H1 (cell line): ENCODE results near the gene ACTBL2. TPM values are rescaled to one million over a fixed set of nuclear protein-coding genes. Genes with fewer than 3 reads are reported as not detected.

Experiments
- CTCF ChIA-PET: fragments of 300-600 bp; sonication (Branson Sonifier 250); formaldehyde crosslinking; loops from one replicate; lab custom pipeline; 2021; ENCODE audit not compliant: partially characterized antibody; lab: Charles Lee
- POLR2A ChIA-PET: fragments of 300-600 bp; sonication (Branson Sonifier 250); formaldehyde crosslinking; loops from one replicate; lab custom pipeline; 2021; ENCODE audit warnings: inconsistent platforms; ENCODE audit not compliant: partially characterized antibody; lab: Charles Lee
- DNase-seq, 2 experiments: peaks; one replicate each; pipeline versions ENCODE4 v3.0.0 to v3.0.0-alpha.2; 2010 to 2022; ENCODE audit warnings: low spot score in 2 of 2, low read depth in 1 of 2, mixed read lengths in 1 of 2
- FAIRE-seq: peaks from 2 replicates; lab custom pipeline; 2011; peaks lifted over from hg19 to GRCh38; lab: Jason Lieb, UNC
- H2AFZ ChIP-seq: 2 replicates; pipeline ENCODE4 v1.8.1; 2012; ENCODE audit warnings: low read length, inconsistent platforms
- H2AK5ac ChIP-seq: 2 replicates; pipeline ENCODE4 v1.6.1; 2013; ENCODE audit warnings: low read depth, low read length
- H2BK120ac ChIP-seq: replicated peaks from 2 replicates; pipeline ENCODE3; 2013; ENCODE audit warnings: low read depth, low read length, inconsistent platforms
- H2BK12ac ChIP-seq: 2 replicates; pipeline ENCODE4 v1.6.1; 2013; ENCODE audit warnings: low read depth, low read length
- H2BK15ac ChIP-seq: 2 replicates; pipeline ENCODE4 v1.6.1; 2013; ENCODE audit warnings: low read length
- H2BK20ac ChIP-seq: 2 replicates; pipeline ENCODE4 v1.6.1; 2013; ENCODE audit warnings: low read length
- H2BK5ac ChIP-seq: 2 replicates; pipeline ENCODE4 v1.6.1; 2013; ENCODE audit warnings: low read depth, low read length
- H3K14ac ChIP-seq: 2 replicates; pipeline ENCODE4 v1.6.1; 2013; ENCODE audit warnings: inconsistent platforms; ENCODE audit not compliant: insufficient read length
- H3K18ac ChIP-seq: 2 replicates; pipeline ENCODE4 v1.6.1; 2013; ENCODE audit warnings: low read length; ENCODE audit errors: extremely low read depth
- H3K23ac ChIP-seq: 2 replicates; pipeline ENCODE4 v1.6.1; 2013; ENCODE audit warnings: inconsistent platforms; ENCODE audit not compliant: insufficient read length
- H3K23me2 ChIP-seq: 2 replicates; pipeline ENCODE4 v1.6.1; 2013; ENCODE audit warnings: low read depth, low read length
- H3K27ac ChIP-seq: 2 replicates; pipeline ENCODE4 v1.6.1; 2011; ENCODE audit warnings: low read depth, low read length, inconsistent platforms
- H3K27me3 ChIP-seq, 4 experiments: replicated peaks in 1 of 4; 1 replicate in 1 of 4; 2 replicates in 3 of 4; pipeline versions ENCODE4 v1.6.1 to v1.8.1; 2011 to 2013; ENCODE audit warnings: low read length in 3 of 4, mild to moderate bottlenecking in 3 of 4, inconsistent platforms in 2 of 4, mixed read lengths in 2 of 4, moderate library complexity in 1 of 4; ENCODE audit not compliant: control insufficient read depth in 3 of 4, insufficient read depth in 3 of 4; ENCODE audit errors: extremely low read depth in 1 of 4
- H3K36me3 ChIP-seq, 4 experiments: 2 replicates each; pipeline versions ENCODE4 v1.6.1 to v1.8.1; 2011 to 2013; ENCODE audit warnings: mild to moderate bottlenecking in 4 of 4, low read length in 3 of 4, moderate library complexity in 2 of 4, control low read depth in 1 of 4, inconsistent platforms in 1 of 4; ENCODE audit not compliant: insufficient read depth in 4 of 4, control insufficient read depth in 2 of 4
- H3K4ac ChIP-seq: replicated peaks from 2 replicates; pipeline ENCODE3; 2013; ENCODE audit warnings: low read length, low read depth, mixed read lengths, inconsistent platforms; ENCODE audit not compliant: insufficient read length
- H3K4me1 ChIP-seq, 4 experiments: replicated peaks in 1 of 4; 1 replicate in 1 of 4; 2 replicates in 3 of 4; pipeline versions ENCODE4 v1.6.1 to v1.8.1; 2011 to 2013; ENCODE audit warnings: low read length in 3 of 4, inconsistent platforms in 2 of 4, mixed read lengths in 1 of 4; ENCODE audit not compliant: insufficient read depth in 4 of 4, control insufficient read depth in 3 of 4
- H3K4me2 ChIP-seq, 2 experiments: 2 replicates each; pipeline versions ENCODE4 v1.6.1 to v1.8.1; 2011 to 2013; ENCODE audit warnings: low read depth in 2 of 2, low read length in 2 of 2, control low read depth in 1 of 2, inconsistent platforms in 1 of 2, mild to moderate bottlenecking in 1 of 2; ENCODE audit not compliant: insufficient read depth in 1 of 2
- H3K4me3 ChIP-seq, 4 experiments: fragments of 200-600, 300-600 bp in 1 of 4; sonication (generic), shearing (Covaris generic), sonication (Bioruptor Twin) in 1 of 4; 2 replicates each; pipeline versions ENCODE4 v1.5.1 to v1.8.1; 2011 to 2016; ENCODE audit warnings: low read length in 4 of 4, low read depth in 3 of 4, control low read depth in 2 of 4, inconsistent platforms in 2 of 4, mild to moderate bottlenecking in 2 of 4, mixed read lengths in 1 of 4, moderate library complexity in 1 of 4; ENCODE audit not compliant: insufficient read depth in 2 of 4; ENCODE audit errors: extremely low read depth in 1 of 4
- H3K56ac ChIP-seq: replicated peaks from 2 replicates; pipeline ENCODE3; 2013; ENCODE audit warnings: low read depth, mild to moderate bottlenecking, mixed read lengths, low read length, inconsistent platforms; ENCODE audit not compliant: insufficient read length
- H3K79me1 ChIP-seq: 2 replicates; pipeline ENCODE4 v1.6.1; 2013; ENCODE audit warnings: low read depth, low read length, control low read depth
- H3K79me2 ChIP-seq, 2 experiments: 2 replicates each; pipeline versions ENCODE4 v1.6.1 to v1.8.1; 2012 to 2013; ENCODE audit warnings: low read length in 2 of 2, mild to moderate bottlenecking in 2 of 2, inconsistent platforms in 1 of 2; ENCODE audit not compliant: insufficient read depth in 2 of 2, control insufficient read depth in 1 of 2
- H3K9ac ChIP-seq, 4 experiments: replicated peaks in 1 of 4; 1 replicate in 1 of 4; 2 replicates in 3 of 4; pipeline versions ENCODE4 v1.6.1 to v1.8.1; 2011 to 2013; ENCODE audit warnings: low read depth in 3 of 4, low read length in 3 of 4, control low read depth in 2 of 4, mild to moderate bottlenecking in 2 of 4, moderate library complexity in 2 of 4, inconsistent platforms in 1 of 4; ENCODE audit errors: extremely low read depth in 1 of 4
- H3K9me3 ChIP-seq, 2 experiments: 2 replicates each; pipeline versions ENCODE4 v1.6.1 to v1.8.1; 2012 to 2013; ENCODE audit warnings: mild to moderate bottlenecking in 2 of 2, moderate library complexity in 2 of 2, control low read depth in 1 of 2, inconsistent platforms in 1 of 2, low read depth in 1 of 2, low read length in 1 of 2, mixed read lengths in 1 of 2; ENCODE audit not compliant: insufficient read depth in 2 of 2
- H4K20me1 ChIP-seq, 2 experiments: replicated peaks in 1 of 2; 2 replicates each; pipeline versions ENCODE3 to v1.8.1; 2011 to 2013; ENCODE audit warnings: inconsistent platforms in 2 of 2, low read length in 2 of 2, mild to moderate bottlenecking in 1 of 2; ENCODE audit not compliant: insufficient read depth in 2 of 2, control insufficient read depth in 1 of 2
- H4K5ac ChIP-seq: 2 replicates; pipeline ENCODE4 v1.6.1; 2013; ENCODE audit warnings: low read length, low read depth, mixed read lengths, inconsistent platforms; ENCODE audit not compliant: insufficient read length
- H4K8ac ChIP-seq: 2 replicates; pipeline ENCODE4 v1.8.0; 2013; ENCODE audit warnings: mild to moderate bottlenecking, moderate library complexity, low read length, inconsistent platforms; ENCODE audit not compliant: insufficient read depth; ENCODE audit errors: extremely low read depth
- H4K91ac ChIP-seq: replicated peaks from 2 replicates; pipeline ENCODE3; 2013; ENCODE audit warnings: low read length, mixed read lengths, inconsistent platforms; ENCODE audit not compliant: insufficient read length
- BACH1 ChIP-seq: IDR thresholded peaks from 2 replicates; pipeline ENCODE4 v1.6.1; 2012; ENCODE audit warnings: low read length, improper control_type of control experiment
- CEBPB ChIP-seq: IDR thresholded peaks from 2 replicates; pipeline ENCODE4 v1.6.1; 2012; ENCODE audit warnings: low read depth, low read length
- CHD1 ChIP-seq: IDR thresholded peaks from 2 replicates; pipeline ENCODE4 v1.6.1; 2012; ENCODE audit warnings: low read depth, low read length, improper control_type of control experiment
- CHD2 ChIP-seq: IDR thresholded peaks from 2 replicates; pipeline ENCODE4 v1.6.1; 2012; ENCODE audit warnings: low read length, improper control_type of control experiment
- E2F6 ChIP-seq: IDR thresholded peaks from 2 replicates; pipeline ENCODE4 v1.6.1; 2012; ENCODE audit warnings: inconsistent platforms
- EP300 ChIP-seq, 2 experiments: IDR thresholded peaks; 1 replicate in 1 of 2; 2 replicates in 1 of 2; pipeline ENCODE4 v1.6.1; 2011 to 2012; ENCODE audit warnings: low read depth in 2 of 2, low read length in 2 of 2, mild to moderate bottlenecking in 2 of 2, borderline replicate concordance in 1 of 2, inconsistent platforms in 1 of 2, moderate library complexity in 1 of 2
- JUN ChIP-seq: IDR thresholded peaks from 2 replicates; pipeline ENCODE4 v1.6.1; 2011; ENCODE audit warnings: low read depth, mild to moderate bottlenecking, improper control_type of control experiment, low read length
- KDM1A ChIP-seq: fragments of 200-600, 300-600 bp; sonication (generic); IDR thresholded peaks from 2 replicates; pipeline ENCODE4 v1.7.1; 2016; ENCODE audit warnings: mild to moderate bottlenecking, low read length, borderline replicate concordance
- KDM4A ChIP-seq: IDR thresholded peaks from one replicate; pipeline ENCODE4 v1.7.1; 2012; ENCODE audit warnings: low read depth, mild to moderate bottlenecking, moderate library complexity, low read length, inconsistent platforms; ENCODE audit not compliant: severe bottlenecking
- RAD21 ChIP-seq, 2 experiments: IDR thresholded peaks in 1 of 2; conservative IDR thresholded peaks in 1 of 2; 2 replicates each; pipeline ENCODE4 v1.6.1; 2011; ENCODE audit warnings: low read depth in 2 of 2, low read length in 2 of 2, improper control_type of control experiment in 1 of 2, inconsistent platforms in 1 of 2, mild to moderate bottlenecking in 1 of 2, moderate library complexity in 1 of 2
- RBBP5 ChIP-seq: IDR thresholded peaks from 2 replicates; pipeline ENCODE4 v1.7.1; 2012; ENCODE audit warnings: low read depth, mild to moderate bottlenecking, inconsistent platforms, low read length, moderate library complexity, borderline replicate concordance
- SIN3A ChIP-seq, 2 experiments: IDR thresholded peaks in 1 of 2; conservative IDR thresholded peaks in 1 of 2; 2 replicates each; pipeline ENCODE4 v1.6.1; 2011 to 2012; ENCODE audit warnings: low read length in 2 of 2, improper control_type of control experiment in 1 of 2, low read depth in 1 of 2, mild to moderate bottlenecking in 1 of 2
- TAF7 ChIP-seq: optimal IDR thresholded peaks from 2 replicates; pipeline ENCODE3; 2011; ENCODE audit warnings: low read depth, mild to moderate bottlenecking, inconsistent platforms, low read length, moderate library complexity, borderline replicate concordance
- polyA plus RNA-seq, 7 experiments: library from polyadenylated mRNA; depleted of rRNA in 3 of 7; stranded (reverse) in 5 of 7; unstranded in 2 of 7; fragments of >200 nt in 5 of 7; fragments of 200-250 nt in 2 of 7; gene quantifications; 1 replicate in 5 of 7; 2 replicates in 1 of 7; 4 replicates in 1 of 7; pipeline versions ENCODE4 v1.2.1 to v1.2.3, GENCODE V29; 2011 to 2013; ENCODE audit warnings: missing spikeins in 2 of 7, mixed read lengths in 2 of 7
- total RNA-seq: library from RNA; stranded (reverse); fragmentation: NEBNext Ultra II Directional; extraction: Animal tissue kit (Norgen Biotek cat#: 25700); gene quantifications from 2 replicates; pipeline ENCODE4 v1.2.1, GENCODE V29; 2021

Gene ACTBL2
- total and polyA plus RNA-seq, 2 of the 8 experiments (the other 6 are each of a cell fraction or from before 2014, with no cell fraction given), result not detected

- no peak overlapping the region for H2AFZ ChIP-seq
- DNase-seq, result no peak
- TF ChIP-seq RBBP5, result no peak
- TF ChIP-seq KDM4A, result no peak
- TF ChIP-seq CEBPB, result no peak
- no peak for TF ChIP-seq EP300 (IDR thresholded peaks at IDR 0.05; ENCODE audit: borderline replicate concordance in 1 of 2, low read depth in 2 of 2, low read length in 2 of 2)
- TF ChIP-seq JUN, result no peak
- no peak for TF ChIP-seq SIN3A (conservative IDR thresholded peaks at IDR 0.05 in 1 of 2, IDR thresholded peaks at IDR 0.05 in 1 of 2; ENCODE audit: low read depth in 1 of 2, low read length in 2 of 2)
- TF ChIP-seq TAF7, result no peak
- no peak for TF ChIP-seq CHD2
- no peak for TF ChIP-seq E2F6
- no peak for TF ChIP-seq BACH1
- TF ChIP-seq CHD1, result no peak
- TF ChIP-seq RAD21 (IDR thresholded peaks at IDR 0.05 in 1 of 2, conservative IDR thresholded peaks at IDR 0.05 in 1 of 2; ENCODE audit: low read depth in 2 of 2, low read length in 2 of 2), result no peak
- TF ChIP-seq KDM1A, result no peak
- H4K5ac ChIP-seq, result no peak overlapping the region
- no peak overlapping the region for H4K8ac ChIP-seq
- no peak overlapping the region for H4K91ac ChIP-seq
- no peaks in the 10 kb centered on the region for H3K4me1 ChIP-seq
- H3K27ac ChIP-seq, result no peak overlapping the region
- no peaks in the 10 kb centered on the region for H4K20me1 ChIP-seq
- H3K23ac ChIP-seq, result no peak overlapping the region
- H3K56ac ChIP-seq, result no peak overlapping the region
- H3K4ac ChIP-seq, result no peak overlapping the region
- H2BK5ac ChIP-seq, result no peak overlapping the region
- H3K79me1 ChIP-seq, result no peaks in the 10 kb centered on the region
- CTCF ChIA-PET, result interaction anchor here (1.0 kb wide), 1 partner anchor 15 kb away, joined by 4 read pairs; no protein-coding TSS in a partner anchor
- no peak overlapping the region for H3K14ac ChIP-seq
- no peak overlapping the region for H2BK120ac ChIP-seq
- H2BK20ac ChIP-seq, result no peak overlapping the region
- no peaks in the 10 kb centered on the region for H3K9me3 ChIP-seq
- no peak overlapping the region for H3K18ac ChIP-seq
- no peak overlapping the region for H3K4me2 ChIP-seq
- POLR2A ChIA-PET, result no interaction called here
- no peak for FAIRE-seq
- H2AK5ac ChIP-seq, result no peak overlapping the region
- no peaks in the 10 kb centered on the region for H3K79me2 ChIP-seq
- no peak overlapping the region for H2BK12ac ChIP-seq
- no peak overlapping the region for H3K9ac ChIP-seq
- no peaks in the 10 kb centered on the region for H3K23me2 ChIP-seq
- no peaks in the 10 kb centered on the region for H3K27me3 ChIP-seq
- H2BK15ac ChIP-seq, result no peak overlapping the region
- no peak overlapping the region for H3K4me3 ChIP-seq
- H3K36me3 ChIP-seq, result no peaks in the 10 kb centered on the region
Measured at GRCh38 chr5:57447658-57448057, 35.0 kb downstream of the ACTBL2 start.
